ENCODE data around the gene LEMD1.
"Not testable (repeated sequence)": the region's sequence is repeated elsewhere in the genome, so short reads cannot be mapped to it uniquely, and the experiment has no call there.

Gene LEMD1

GRCh38 chr1:205373022-205373797, 48.6 kb downstream of the LEMD1 start:
- H3K4me1 ChIP-seq (ENCODE audit: control insufficient read depth in 5 of 5, insufficient read depth in 5 of 5, low read length in 5 of 5) = peaks cover 0 to 3% (median 0%) of the 10 kb centered on the region in 5 donors
- peaks cover 0 to 3% (median 0%) of the 10 kb centered on the region in 5 donors for H3K9me3 ChIP-seq (ENCODE audit: control insufficient read depth in 5 of 5, low read length in 5 of 5)
- H3K27me3 ChIP-seq (ENCODE audit: control insufficient read depth in 5 of 5, insufficient read depth in 4 of 5, low read length in 5 of 5) = peaks cover 3 to 33% (median 27%) of the 10 kb centered on the region in 5 donors
- H3K4me3 ChIP-seq (ENCODE audit: low read depth in 1 of 5, low read length in 5 of 5) = no peak overlapping the region
- no peak overlapping the region for H3K27ac ChIP-seq (ENCODE audit: low read depth, low read length)
- H3K9ac ChIP-seq (ENCODE audit: low read length in 5 of 5) = no peak overlapping the region
- H3K36me3 ChIP-seq (ENCODE audit: control insufficient read depth in 5 of 5, insufficient read depth in 5 of 5, low read length in 5 of 5) = no peaks in the 10 kb centered on the region

GRCh38 chr1:205371871-205372660, 49.8 kb downstream of the LEMD1 start:
- H3K27me3 ChIP-seq (ENCODE audit: control insufficient read depth in 5 of 5, insufficient read depth in 4 of 5, low read length in 5 of 5) = peaks cover 3 to 31% (median 22%) of the 10 kb centered on the region in 5 donors
- peaks cover 0 to 3% (median 0%) of the 10 kb centered on the region in 5 donors for H3K4me1 ChIP-seq (ENCODE audit: control insufficient read depth in 5 of 5, insufficient read depth in 5 of 5, low read length in 5 of 5)
- H3K27ac ChIP-seq (ENCODE audit: low read depth, low read length) = no peak overlapping the region
- peaks cover 0 to 3% (median 0%) of the 10 kb centered on the region in 5 donors for H3K9me3 ChIP-seq (ENCODE audit: control insufficient read depth in 5 of 5, low read length in 5 of 5)
- no peaks in the 10 kb centered on the region for H3K36me3 ChIP-seq (ENCODE audit: control insufficient read depth in 5 of 5, insufficient read depth in 5 of 5, low read length in 5 of 5)
- no peak overlapping the region for H3K4me3 ChIP-seq (ENCODE audit: low read depth in 1 of 5, low read length in 5 of 5)
- H3K9ac ChIP-seq (ENCODE audit: low read length in 5 of 5) = no peak overlapping the region

- Histone ChIP-seq H3K9me3 (ENCODE audit: control insufficient read depth in 5 of 5, low read length in 5 of 5) (peaks cover 0 to 3% (median 0%) of the 10 kb centered on the region in 5 donors), H3K27me3 (ENCODE audit: control insufficient read depth in 5 of 5, insufficient read depth in 4 of 5, low read length in 5 of 5) (peaks cover 3 to 29% (median 19%) of the 10 kb centered on the region in 5 donors), H3K4me3 (ENCODE audit: low read depth in 1 of 5, low read length in 5 of 5) (no peak overlapping the region), H3K36me3 (ENCODE audit: control insufficient read depth in 5 of 5, insufficient read depth in 5 of 5, low read length in 5 of 5) (no peaks in the 10 kb centered on the region), H3K27ac (ENCODE audit: low read depth, low read length) (no peak overlapping the region), H3K4me1 (ENCODE audit: control insufficient read depth in 5 of 5, insufficient read depth in 5 of 5, low read length in 5 of 5) (no peaks in the 10 kb centered on the region), H3K9ac (ENCODE audit: low read length in 5 of 5) (no peak overlapping the region)
Measured at GRCh38 chr1:205370780-205371179, 51.1 kb downstream of the LEMD1 start.

- no peaks in the 10 kb centered on the region for H3K36me3 ChIP-seq (ENCODE audit: control insufficient read depth in 5 of 5, insufficient read depth in 5 of 5, low read length in 5 of 5)
- no peak overlapping the region for H3K27ac ChIP-seq (ENCODE audit: low read depth, low read length)
- peaks cover 3 to 29% (median 14%) of the 10 kb centered on the region in 5 donors for H3K27me3 ChIP-seq (ENCODE audit: control insufficient read depth in 5 of 5, insufficient read depth in 4 of 5, low read length in 5 of 5)
- H3K4me3 ChIP-seq (ENCODE audit: low read depth in 1 of 5, low read length in 5 of 5) = no peak overlapping the region
- peaks cover 0 to 3% (median 0%) of the 10 kb centered on the region in 5 donors for H3K9me3 ChIP-seq (ENCODE audit: control insufficient read depth in 5 of 5, low read length in 5 of 5)
- H3K4me1 ChIP-seq (ENCODE audit: control insufficient read depth in 5 of 5, insufficient read depth in 5 of 5, low read length in 5 of 5) = no peaks in the 10 kb centered on the region
- no peak overlapping the region for H3K9ac ChIP-seq (ENCODE audit: low read length in 5 of 5)
Measured at GRCh38 chr1:205369701-205370123, 52.1 kb downstream of the LEMD1 start.

- Histone ChIP-seq H3K36me3 (ENCODE audit: control insufficient read depth in 5 of 5, insufficient read depth in 5 of 5, low read length in 5 of 5) (no peaks in the 10 kb centered on the region), H3K4me3 (ENCODE audit: low read depth in 1 of 5, low read length in 5 of 5) (no peak overlapping the region), H3K27ac (ENCODE audit: low read depth, low read length) (no peak overlapping the region), H3K9me3 (ENCODE audit: control insufficient read depth in 5 of 5, low read length in 5 of 5) (peaks cover 0 to 3% (median 0%) of the 10 kb centered on the region in 5 donors), H3K9ac (ENCODE audit: low read length in 5 of 5) (no peak overlapping the region), H3K4me1 (ENCODE audit: control insufficient read depth in 5 of 5, insufficient read depth in 5 of 5, low read length in 5 of 5) (no peaks in the 10 kb centered on the region), H3K27me3 (ENCODE audit: control insufficient read depth in 5 of 5, insufficient read depth in 4 of 5, low read length in 5 of 5) (peaks cover 0 to 17% (median 5%) of the 10 kb centered on the region in 5 donors)
Measured at GRCh38 chr1:205368478-205368877, 53.4 kb downstream of the LEMD1 start.

GRCh38 chr1:205365945-205366463, 55.9 kb downstream of the LEMD1 start:
- Histone ChIP-seq H3K9me3 (ENCODE audit: control insufficient read depth in 5 of 5, low read length in 5 of 5) (no peaks in the 10 kb centered on the region), H3K27me3 (ENCODE audit: control insufficient read depth in 5 of 5, insufficient read depth in 4 of 5, low read length in 5 of 5) (peaks cover 0 to 9% (median 0%) of the 10 kb centered on the region in 5 donors), H3K27ac (ENCODE audit: low read depth, low read length) (no peak overlapping the region), H3K4me3 (ENCODE audit: low read depth in 1 of 5, low read length in 5 of 5) (no peak overlapping the region), H3K36me3 (ENCODE audit: control insufficient read depth in 5 of 5, insufficient read depth in 5 of 5, low read length in 5 of 5) (no peaks in the 10 kb centered on the region), H3K9ac (ENCODE audit: low read length in 5 of 5) (no peak overlapping the region), H3K4me1 (ENCODE audit: control insufficient read depth in 5 of 5, insufficient read depth in 5 of 5, low read length in 5 of 5) (no peaks in the 10 kb centered on the region)

GRCh38 chr1:205365086-205365485, 56.8 kb downstream of the LEMD1 start:
- H3K36me3 ChIP-seq (ENCODE audit: control insufficient read depth in 5 of 5, insufficient read depth in 5 of 5, low read length in 5 of 5); H3K27ac ChIP-seq (ENCODE audit: low read depth, low read length); H3K4me3 ChIP-seq (ENCODE audit: low read depth in 1 of 5, low read length in 5 of 5); H3K27me3 ChIP-seq (ENCODE audit: control insufficient read depth in 5 of 5, insufficient read depth in 4 of 5, low read length in 5 of 5); H3K4me1 ChIP-seq (ENCODE audit: control insufficient read depth in 5 of 5, insufficient read depth in 5 of 5, low read length in 5 of 5); H3K9ac ChIP-seq (ENCODE audit: low read length in 5 of 5); H3K9me3 ChIP-seq (ENCODE audit: control insufficient read depth in 5 of 5, low read length in 5 of 5): not testable (repeated sequence)

GRCh38 chr1:205360891-205361290, 61.0 kb downstream of the LEMD1 start:
- Histone ChIP-seq H3K9ac (ENCODE audit: low read length in 5 of 5) (no peak overlapping the region), H3K36me3 (ENCODE audit: control insufficient read depth in 5 of 5, insufficient read depth in 5 of 5, low read length in 5 of 5) (no peaks in the 10 kb centered on the region), H3K4me3 (ENCODE audit: low read depth in 1 of 5, low read length in 5 of 5) (no peak overlapping the region), H3K9me3 (ENCODE audit: control insufficient read depth in 5 of 5, low read length in 5 of 5) (no peaks in the 10 kb centered on the region), H3K27me3 (ENCODE audit: control insufficient read depth in 5 of 5, insufficient read depth in 4 of 5, low read length in 5 of 5) (peaks cover 11 to 20% (median 14%) of the 10 kb centered on the region in 5 donors), H3K4me1 (ENCODE audit: control insufficient read depth in 5 of 5, insufficient read depth in 5 of 5, low read length in 5 of 5) (peaks cover 0 to 9% (median 7%) of the 10 kb centered on the region in 5 donors), H3K27ac (ENCODE audit: low read depth, low read length) (no peak overlapping the region)

- Histone ChIP-seq H3K9ac (ENCODE audit: low read length in 5 of 5) (no peak overlapping the region), H3K27ac (ENCODE audit: low read depth, low read length) (no peak overlapping the region), H3K4me3 (ENCODE audit: low read depth in 1 of 5, low read length in 5 of 5) (no peak overlapping the region), H3K36me3 (ENCODE audit: control insufficient read depth in 5 of 5, insufficient read depth in 5 of 5, low read length in 5 of 5) (no peaks in the 10 kb centered on the region), H3K9me3 (ENCODE audit: control insufficient read depth in 5 of 5, low read length in 5 of 5) (no peaks in the 10 kb centered on the region), H3K4me1 (ENCODE audit: control insufficient read depth in 5 of 5, insufficient read depth in 5 of 5, low read length in 5 of 5) (peaks cover 0 to 9% (median 7%) of the 10 kb centered on the region in 5 donors), H3K27me3 (ENCODE audit: control insufficient read depth in 5 of 5, insufficient read depth in 4 of 5, low read length in 5 of 5) (peaks cover 12 to 25% (median 14%) of the 10 kb centered on the region in 5 donors)
Measured at GRCh38 chr1:205359771-205360565, 61.9 kb downstream of the LEMD1 start.

Data from subcutaneous abdominal adipose tissue (tissue), 5 donors.